Left ventricle myocardium inferior (tissue), 1 donor: ENCODE results near the gene FRY. TPM values are rescaled to one million over a fixed set of nuclear protein-coding genes. Genes with fewer than 3 reads are reported as not detected.
A peak's percentile ranks its signal among the peaks of the same experiment; 100 is the strongest.

Source experiments
- DNase-seq: peaks from one replicate; pipeline ENCODE4 v3.0.0-alpha.2; 2020
- H3K27ac ChIP-seq: fragments of 200-600 bp; replicated peaks from 2 replicates; pipeline ENCODE4 v1.8.0; 2021
- H3K27me3 ChIP-seq: fragments of 200-600 bp; 2 replicates; pipeline ENCODE4 v1.8.0; 2021; ENCODE audit warnings: low read depth
- H3K36me3 ChIP-seq: fragments of 200-600 bp; 2 replicates; pipeline ENCODE4 v1.8.0; 2021
- H3K4me1 ChIP-seq: fragments of 200-600 bp; 2 replicates; pipeline ENCODE4 v1.8.0; 2021
- H3K4me3 ChIP-seq: fragments of 200-600 bp; 2 replicates; pipeline ENCODE4 v1.8.0; 2021; ENCODE audit warnings: mild to moderate bottlenecking, moderate library complexity
- H3K9me3 ChIP-seq: fragments of 200-600 bp; replicated peaks from 2 replicates; pipeline ENCODE4 v1.8.0; 2021
- CTCF ChIP-seq: fragments of 200-600 bp; IDR thresholded peaks from 2 replicates; pipeline ENCODE4 v1.8.0; 2021; ENCODE audit warnings: antibody characterized with exemption, mild to moderate bottlenecking, borderline replicate concordance
- intact Hi-C: fragments of 100-400 bp; cut with micrococcal nuclease; formaldehyde crosslinking; loops from one replicate; pipeline ENCODE4 v1.11.0; 2022
- total RNA-seq: library from RNA; stranded (reverse); fragmentation: NEBNext Ultra II Directional; extraction: Animal tissue kit (Norgen Biotek cat#: 25700); gene quantifications from one replicate; pipeline ENCODE4 v1.2.1, GENCODE V29; 2021
- donor health status: DM: no; HTN: yes; CAD: no; lungs with severe emphysema.

FRY gene
- total RNA-seq, 1 donor from 2014 or later: 167 TPM

- Histone ChIP-seq H3K27ac (peak overlapping the region; percentile 41), H3K4me3 (no peak overlapping the region), H3K27me3 (no peaks in the 10 kb centered on the region), H3K4me1 (peaks cover 60% of the 10 kb centered on the region), H3K36me3 (peaks cover 12% of the 10 kb centered on the region), H3K9me3 (no peaks in the 10 kb centered on the region)
- DNase-seq: no peak
- intact Hi-C loops: no loop called here
- TF ChIP-seq CTCF: no peak
Measured at GRCh38 chr13:32199168-32199567, 167.6 kb downstream of the FRY start.

DNA sequence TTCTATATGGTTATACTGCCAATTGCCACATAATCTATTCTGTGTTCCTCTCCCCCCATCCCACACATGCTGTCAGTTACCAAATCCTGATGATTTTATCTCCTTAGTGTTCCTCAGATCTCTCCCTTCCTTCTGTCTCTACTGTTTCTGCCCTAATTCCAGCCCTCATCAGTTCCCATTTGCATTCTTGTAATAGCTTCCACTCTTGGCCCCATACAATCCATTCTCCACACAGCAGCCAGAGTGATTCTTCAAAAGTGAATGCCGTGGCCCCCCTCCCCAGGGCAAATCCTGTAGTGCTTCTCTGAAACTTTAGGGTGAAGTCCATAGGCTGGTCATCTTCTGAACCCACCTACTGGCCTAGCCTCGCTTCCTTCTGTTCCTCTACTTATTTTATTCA lies 169.2 kb downstream of the FRY start:
- Histone ChIP-seq H3K9me3 (no peaks in the 10 kb centered on the region), H3K27me3 (no peaks in the 10 kb centered on the region), H3K4me3 (no peak overlapping the region), H3K36me3 (peaks cover 8% of the 10 kb centered on the region), H3K4me1 (peaks cover 64% of the 10 kb centered on the region), H3K27ac (peak overlapping the region; percentile 72)
- DNase-seq: no peak
- intact Hi-C loops: no loop called here
- TF ChIP-seq CTCF: no peak

GRCh38 chr13:32201809-32202208 lies 170.2 kb downstream of the FRY start:
- Histone ChIP-seq H3K36me3 (peaks cover 8% of the 10 kb centered on the region), H3K4me1 (peaks cover 66% of the 10 kb centered on the region), H3K27me3 (no peaks in the 10 kb centered on the region), H3K27ac (peak overlapping the region; percentile 72), H3K4me3 (no peak overlapping the region), H3K9me3 (no peaks in the 10 kb centered on the region)
- intact Hi-C loops: no loop called here
- no peak for TF ChIP-seq CTCF
- DNase-seq: no peak

DNA sequence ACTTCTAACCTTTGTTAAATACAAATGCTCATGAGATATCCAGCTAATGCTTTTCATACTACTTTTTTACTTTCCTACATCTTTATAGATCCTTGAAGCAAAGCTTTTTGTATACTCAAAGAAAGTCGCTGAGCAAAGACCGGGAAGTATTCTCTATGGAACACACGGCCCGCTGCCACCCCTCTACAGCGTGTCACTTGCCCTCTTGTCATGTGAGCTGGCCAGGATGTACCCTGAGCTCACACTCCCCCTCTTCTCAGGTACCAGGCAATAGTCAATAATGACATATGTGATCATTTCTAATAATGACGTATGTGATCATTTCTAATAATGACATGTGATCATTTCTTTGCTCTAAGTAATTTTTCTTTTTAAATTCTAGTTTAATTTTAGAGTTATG lies 170.7 kb downstream of the FRY start:
- peak overlapping the region; percentile 72 for H3K27ac ChIP-seq
- H3K4me3 ChIP-seq: no peak overlapping the region
- H3K4me1 ChIP-seq: peaks cover 67% of the 10 kb centered on the region
- H3K9me3 ChIP-seq: no peaks in the 10 kb centered on the region
- peaks cover 8% of the 10 kb centered on the region for H3K36me3 ChIP-seq
- DNase-seq: no peak
- H3K27me3 ChIP-seq: no peaks in the 10 kb centered on the region
- intact Hi-C loops: no loop called here
- no peak for TF ChIP-seq CTCF

DNA sequence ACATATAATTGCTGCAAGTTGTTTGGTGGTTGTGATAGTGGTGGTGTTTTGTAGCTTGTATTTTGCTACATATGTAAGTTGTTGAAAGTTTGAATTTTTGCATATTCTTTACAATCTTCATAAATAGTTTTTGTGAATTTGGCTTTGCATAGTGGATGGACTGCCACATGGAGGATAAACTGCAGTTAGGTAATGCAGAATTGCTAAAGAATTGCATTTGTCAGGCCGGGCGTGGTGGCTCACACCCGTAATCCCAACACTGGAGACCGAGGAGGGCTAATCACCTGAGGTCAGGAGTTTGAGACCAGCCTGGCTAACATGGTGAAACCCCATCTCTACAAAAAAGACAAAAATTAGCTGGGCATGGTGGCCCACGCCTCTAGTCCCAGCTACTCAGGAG lies 171.6 kb downstream of the FRY start:
- peaks cover 62% of the 10 kb centered on the region for H3K4me1 ChIP-seq
- intact Hi-C loops: no loop called here
- DNase-seq: no peak
- no peaks in the 10 kb centered on the region for H3K9me3 ChIP-seq
- H3K4me3 ChIP-seq: no peak overlapping the region
- no peak for TF ChIP-seq CTCF
- H3K27me3 ChIP-seq: no peaks in the 10 kb centered on the region
- peak overlapping the region; percentile 72 for H3K27ac ChIP-seq
- H3K36me3 ChIP-seq: peaks cover 8% of the 10 kb centered on the region

DNA sequence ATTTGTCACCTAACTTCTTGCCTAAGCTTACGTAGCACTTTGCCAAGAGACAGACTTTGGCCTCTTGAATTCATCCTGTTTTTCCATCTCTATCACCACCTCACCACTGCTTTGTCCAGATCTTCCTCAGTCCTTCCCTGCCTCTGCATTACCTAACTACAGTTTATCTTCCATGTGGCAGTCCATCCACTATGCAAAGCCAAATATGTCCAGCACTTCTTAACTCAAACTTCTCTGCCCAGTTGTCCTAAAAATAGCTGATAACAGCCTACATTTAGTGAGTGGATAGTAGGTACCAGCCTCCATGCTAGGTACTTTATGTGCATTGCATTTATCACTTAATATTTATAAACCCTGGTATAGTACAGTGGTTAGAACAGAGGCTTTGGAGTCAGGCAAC lies 172.2 kb downstream of the FRY start:
- H3K9me3 ChIP-seq: no peaks in the 10 kb centered on the region
- H3K4me3 ChIP-seq: no peak overlapping the region
- peaks cover 62% of the 10 kb centered on the region for H3K4me1 ChIP-seq
- H3K27ac ChIP-seq: peak overlapping the region; percentile 72
- no peak for DNase-seq
- TF ChIP-seq CTCF: no peak
- intact Hi-C loops: no loop called here
- H3K36me3 ChIP-seq: peaks cover 13% of the 10 kb centered on the region
- H3K27me3 ChIP-seq: no peaks in the 10 kb centered on the region
